HUES64 (cell line): ENCODE measurements around the gene MEG3.

ENCODE experiments used
- H3K27ac ChIP-seq: 2 replicates; pipeline ENCODE4 v1.7.0; 2013; ENCODE audit warnings: low read depth, low read length, inconsistent platforms
- H3K27me3 ChIP-seq: 2 replicates; pipeline ENCODE4 v1.6.1; 2013; ENCODE audit warnings: mild to moderate bottlenecking, low read length; ENCODE audit not compliant: insufficient read depth
- H3K36me3 ChIP-seq: 2 replicates; pipeline ENCODE4 v1.6.1; 2013; ENCODE audit warnings: mild to moderate bottlenecking, low read length; ENCODE audit not compliant: insufficient read depth
- H3K4me1 ChIP-seq: 2 replicates; pipeline ENCODE4 v1.6.1; 2013; ENCODE audit warnings: mild to moderate bottlenecking, low read length, moderate library complexity; ENCODE audit not compliant: insufficient read depth
- H3K4me3 ChIP-seq: 2 replicates; pipeline ENCODE4 v1.5.1; 2013; ENCODE audit warnings: mild to moderate bottlenecking, low read length, moderate library complexity
- H3K9ac ChIP-seq: 2 replicates; pipeline ENCODE4 v1.6.1; 2013; ENCODE audit warnings: mild to moderate bottlenecking, low read depth, low read length
- H3K9me3 ChIP-seq: 2 replicates; pipeline ENCODE4 v1.6.1; 2013; ENCODE audit warnings: low read depth, low read length; ENCODE audit not compliant: insufficient read depth
- WGBS: fragments of 150-250, 120-280 bp; methylation state at CpG from one replicate; pipeline ENCODE4 v1.1.7; 2013; ENCODE audit warnings: missing lambda C conversion rate; 5-methylcytosine and 5-hydroxymethylcytosine counted together

MEG3 gene

DNA sequence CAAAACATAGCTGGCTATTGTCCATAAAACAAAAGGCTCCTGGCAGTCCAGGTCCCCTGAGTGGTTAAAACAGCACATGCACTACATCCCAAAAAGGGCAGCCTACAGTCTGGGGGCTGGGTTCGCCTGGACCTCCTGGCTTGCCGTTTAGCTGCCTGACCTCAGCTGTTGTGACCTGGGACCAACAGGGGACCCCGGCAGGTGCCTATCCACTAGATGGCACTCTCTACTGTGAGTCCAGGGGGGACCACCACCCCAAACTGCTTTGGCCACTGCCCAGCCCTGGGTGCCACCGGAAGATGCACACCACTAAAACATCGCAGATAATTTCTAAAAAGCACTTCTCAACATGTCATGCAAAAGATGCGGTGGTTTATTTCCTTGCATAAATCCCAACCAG is 80.5 kb downstream of the MEG3 start:
- Histone ChIP-seq H3K9ac (no peak overlapping the region), H3K9me3 (no peaks in the 10 kb centered on the region), H3K4me1 (peaks cover 5% of the 10 kb centered on the region; the same call in 1 of the 2 replicates), H3K36me3 (no peaks in the 10 kb centered on the region), H3K4me3 (no peak overlapping the region), H3K27me3 (peaks cover 38% of the 10 kb centered on the region), H3K27ac (no peak overlapping the region)
- WGBS = 64% methylated on average over 6 of the region's 6 CpGs

DNA sequence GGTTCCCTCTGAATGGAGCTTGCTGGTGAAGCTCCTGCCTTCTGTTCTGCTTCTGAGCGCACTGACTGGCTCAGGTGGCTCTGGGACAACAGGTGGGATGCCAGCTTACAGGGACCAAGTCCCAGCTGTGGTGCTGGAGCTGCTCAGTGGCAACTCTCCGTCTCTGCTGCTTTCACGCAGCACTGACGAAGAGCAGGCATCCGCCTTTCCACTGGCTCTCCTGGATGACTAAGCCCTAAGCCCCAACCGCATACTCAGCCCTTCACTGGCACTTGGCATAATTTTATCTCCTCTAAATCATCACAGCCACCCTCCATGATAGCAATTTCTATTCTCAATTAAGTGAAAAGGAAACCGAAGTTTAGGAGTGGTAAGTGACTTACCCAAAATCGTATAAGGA is 81.3 kb downstream of the MEG3 start:
- 90% methylated on average over 8 of the region's 8 CpGs for WGBS
- Histone ChIP-seq H3K27me3 (peaks cover 38% of the 10 kb centered on the region), H3K27ac (no peak overlapping the region), H3K9ac (no peak overlapping the region), H3K9me3 (no peaks in the 10 kb centered on the region), H3K4me3 (no peak overlapping the region), H3K36me3 (no peaks in the 10 kb centered on the region), H3K4me1 (peaks cover 8% of the 10 kb centered on the region; the same call in 1 of the 2 replicates)

DNA sequence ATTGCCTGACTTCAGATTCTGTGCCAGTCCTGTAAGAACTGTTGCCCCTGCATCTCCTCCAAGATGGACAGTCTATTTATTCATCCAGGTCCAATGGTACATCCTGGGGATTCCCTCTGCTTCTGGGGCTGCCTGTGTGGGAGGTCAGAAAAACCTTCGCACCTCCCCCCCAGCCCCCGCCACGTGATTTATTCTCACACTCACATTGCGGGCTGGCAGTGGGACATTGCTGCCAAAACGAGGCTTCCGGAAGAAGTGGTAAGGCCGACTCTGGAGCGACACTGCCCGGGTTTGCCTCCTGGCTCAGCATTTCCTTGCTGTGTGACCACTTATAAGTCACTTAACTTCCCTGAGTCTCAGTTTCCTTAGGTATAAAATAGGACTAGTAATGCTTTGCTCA is 83.5 kb downstream of the MEG3 start:
- peaks cover 18% of the 10 kb centered on the region for H3K27me3 ChIP-seq
- H3K4me1 ChIP-seq = 0 out of 2 replicates have a peak, but pooled peaks cover 3% of the 10 kb centered on the region
- H3K9me3 ChIP-seq = no peaks in the 10 kb centered on the region
- H3K36me3 ChIP-seq = no peaks in the 10 kb centered on the region
- 92% methylated on average over 9 of the region's 9 CpGs for WGBS
- H3K4me3 ChIP-seq = no peak overlapping the region
- H3K9ac ChIP-seq = no peak overlapping the region
- no peak overlapping the region for H3K27ac ChIP-seq
